ENCODE data around the gene COL2A1.

- TF ChIP-seq POLR2A (IDR thresholded peaks at IDR 0.05; ENCODE audit: low read depth, low read length) (no peak), TAF1 (IDR thresholded peaks at IDR 0.05; ENCODE audit: borderline replicate concordance, low read depth, low read length) (no peak), POLR2AphosphoS5 (IDR thresholded peaks at IDR 0.05; ENCODE audit: low read depth, low read length) (no peak)
Measured at GRCh38 chr12:48012070-48012469, 7.8 kb upstream of the COL2A1 start.

Measured in GM12892 (cell line).